T47D (cell line): ENCODE results near the gene NMT1.

Experiments used
- DNase-seq, 2 experiments: peaks; one replicate each; pipeline versions ENCODE4 v3.0.0 to v3.0.0-alpha.2; 2011 to 2012; ENCODE audit warnings: low read depth in 1 of 2, low spot score in 1 of 2
- JUND ChIP-seq: IDR thresholded peaks from 2 replicates; pipeline ENCODE4 v1.6.1; 2012; ENCODE audit warnings: low read depth
- in situ Hi-C: cut with HindIII; loops from 2 replicates; pipeline ENCODE4 v1.10.0; 2016; ENCODE audit warnings: low sequenced_read_pairs, low pct_unique_long_range_greater_than_20kb

Gene NMT1

DNA sequence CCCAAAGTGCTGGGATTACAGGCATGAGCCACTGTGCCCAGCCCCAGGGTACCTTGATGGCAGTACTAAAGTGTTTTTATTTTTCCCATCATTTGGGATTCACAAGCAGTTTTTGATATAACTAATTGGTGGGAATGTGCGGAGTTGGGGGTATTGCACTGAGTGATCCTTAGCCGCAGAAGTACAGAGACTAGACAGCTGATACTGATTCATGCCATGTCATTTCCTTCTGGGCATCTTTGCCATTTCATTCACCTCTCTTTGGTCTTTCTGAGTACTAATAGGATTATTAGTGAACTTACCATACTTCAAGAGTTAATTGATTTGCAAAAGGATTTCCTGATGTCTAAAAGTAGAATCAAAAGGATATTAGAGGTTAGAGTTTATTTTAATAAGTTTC is 9.7 kb downstream of the NMT1 start:
- no peak for TF ChIP-seq JUND
- no peak for DNase-seq
- in situ Hi-C loops: no loop called here

DNA sequence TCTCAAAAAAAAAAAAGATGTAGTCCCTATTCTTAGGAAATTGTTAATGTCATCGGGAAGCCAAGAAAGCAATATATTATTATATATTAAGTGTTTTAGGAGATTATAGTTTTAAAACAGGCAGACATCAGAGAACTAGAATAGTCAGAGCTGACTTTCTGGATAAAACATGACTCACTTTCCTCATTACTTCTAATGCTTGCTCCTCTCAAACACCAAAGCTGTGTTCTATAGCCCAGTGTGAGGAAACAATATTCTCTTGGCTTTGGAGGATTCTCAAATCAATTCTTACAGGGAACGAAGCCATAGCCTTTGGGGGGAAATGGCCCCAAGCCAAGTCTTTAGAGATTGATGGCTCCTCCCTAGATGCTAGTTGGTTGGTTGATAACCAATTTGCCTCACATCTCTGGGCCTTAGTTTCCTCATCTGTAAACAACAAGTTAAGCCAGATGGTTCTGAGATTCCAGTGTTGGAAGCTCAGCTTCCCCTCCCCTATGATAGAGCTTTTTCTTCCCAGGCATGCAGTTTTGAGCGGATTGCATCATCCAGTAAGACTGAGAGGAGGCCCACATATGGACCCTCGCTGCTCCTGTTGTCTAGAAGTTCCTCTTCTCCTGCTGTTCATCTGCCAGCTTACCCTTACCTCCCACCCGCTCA is 12.4 kb downstream of the NMT1 start:
- in situ Hi-C loops: no loop called here
- TF ChIP-seq JUND: no peak
- no peak for DNase-seq

DNA sequence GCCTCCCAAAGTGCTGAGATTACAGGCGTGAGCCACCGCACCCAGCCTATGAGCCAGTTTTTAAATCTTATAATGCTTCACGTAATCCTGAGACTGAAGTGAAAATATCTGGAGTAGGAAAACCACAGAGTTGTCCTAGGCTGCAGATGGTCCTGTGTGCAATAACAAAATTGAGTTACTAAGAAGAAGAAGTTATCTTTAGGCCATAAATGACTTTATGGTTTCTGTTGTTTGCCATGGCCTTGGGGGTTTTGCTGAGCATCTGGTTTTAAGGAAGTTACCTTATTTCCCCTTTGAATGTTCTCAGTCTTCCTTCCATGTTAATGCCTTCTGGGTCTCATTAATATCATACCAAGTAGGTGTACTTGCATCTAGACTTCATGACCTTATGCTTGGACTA is 16.5 kb downstream of the NMT1 start:
- in situ Hi-C loops: no loop called here
- no peak for TF ChIP-seq JUND
- DNase-seq: peak in 1 of 2 experiments; percentile 30

DNA sequence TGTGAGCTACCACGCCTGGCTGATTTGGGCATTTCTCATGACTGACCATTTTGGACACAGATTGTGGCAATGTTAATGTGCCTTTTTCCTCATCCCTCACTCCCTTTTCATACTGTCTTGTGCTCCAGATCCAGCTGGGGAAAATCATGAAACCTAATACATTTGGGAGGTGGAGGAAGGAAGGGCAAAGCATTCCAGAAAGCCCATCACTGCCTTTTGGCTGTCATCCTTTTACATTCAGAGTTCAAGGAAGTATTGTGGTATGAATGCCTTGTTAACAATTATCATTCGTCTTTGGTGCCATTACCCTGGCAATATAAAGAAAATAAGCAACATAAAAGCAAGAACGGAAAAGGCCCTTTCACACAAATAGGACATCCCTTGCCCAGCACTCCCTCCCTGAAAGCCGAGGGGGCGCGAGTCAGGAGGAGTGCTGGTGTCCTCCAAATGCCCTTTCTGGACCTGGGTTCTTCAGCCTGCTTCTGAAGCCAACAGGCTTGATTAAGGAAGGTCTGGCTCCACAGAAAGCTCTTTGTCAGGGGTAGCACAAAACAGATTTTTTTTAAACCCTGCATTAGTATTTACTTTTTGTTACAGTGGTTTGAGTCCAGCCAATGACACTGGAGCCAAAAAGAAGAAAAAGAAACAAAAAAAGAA is 20.1 kb downstream of the NMT1 start:
- no peak for DNase-seq
- in situ Hi-C loops: no loop called here
- no peak for TF ChIP-seq JUND

DNA sequence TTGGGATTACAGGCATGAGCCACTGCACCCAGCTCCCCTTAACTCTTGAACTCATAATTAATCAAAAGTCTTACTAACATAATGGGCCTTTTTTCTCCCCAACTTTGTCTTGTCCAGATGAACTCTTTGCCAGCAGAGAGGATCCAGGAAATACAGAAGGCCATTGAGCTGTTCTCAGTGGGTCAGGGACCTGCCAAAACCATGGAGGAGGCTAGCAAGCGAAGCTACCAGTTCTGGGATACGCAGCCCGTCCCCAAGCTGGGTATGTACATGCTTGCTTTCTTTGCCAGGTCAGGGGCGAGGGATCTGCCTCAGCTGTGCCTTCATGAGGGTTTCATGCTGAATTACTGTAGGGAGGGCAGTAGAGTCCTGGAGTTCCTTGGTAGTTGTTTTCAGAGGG is 25.3 kb downstream of the NMT1 start:
- in situ Hi-C loops: no loop called here
- no peak for TF ChIP-seq JUND
- DNase-seq: no peak

DNA sequence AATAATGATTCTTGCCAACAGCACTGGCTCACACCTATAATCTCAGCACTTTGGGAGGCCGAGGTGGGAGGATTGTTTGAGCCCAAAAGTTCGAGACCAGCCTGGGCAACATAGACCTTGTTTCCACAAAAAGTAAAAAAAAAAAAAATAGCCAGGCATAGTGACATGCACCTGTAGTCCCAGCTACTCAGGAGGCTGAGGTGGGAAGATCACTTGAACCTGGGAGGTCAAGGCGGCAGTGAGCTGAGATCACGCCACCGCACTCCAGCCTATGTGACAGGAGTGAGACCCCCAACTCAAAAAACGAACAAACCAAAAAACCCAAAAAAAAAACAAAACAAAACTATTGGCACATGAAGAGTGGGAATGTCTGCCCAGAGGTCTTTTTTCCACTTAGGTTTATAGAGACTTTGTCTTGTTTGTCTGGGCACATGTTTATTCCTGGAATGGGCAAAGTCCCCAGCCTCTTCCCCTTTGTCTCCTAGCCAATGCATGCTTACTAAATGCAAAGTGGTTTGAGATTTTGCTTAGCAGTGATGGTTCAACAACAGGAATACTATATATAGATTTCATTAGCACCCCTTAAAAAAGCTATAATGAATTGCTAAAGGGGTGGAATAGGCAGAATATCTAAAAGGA is 25.9 kb downstream of the NMT1 start:
- TF ChIP-seq JUND: no peak

DNA sequence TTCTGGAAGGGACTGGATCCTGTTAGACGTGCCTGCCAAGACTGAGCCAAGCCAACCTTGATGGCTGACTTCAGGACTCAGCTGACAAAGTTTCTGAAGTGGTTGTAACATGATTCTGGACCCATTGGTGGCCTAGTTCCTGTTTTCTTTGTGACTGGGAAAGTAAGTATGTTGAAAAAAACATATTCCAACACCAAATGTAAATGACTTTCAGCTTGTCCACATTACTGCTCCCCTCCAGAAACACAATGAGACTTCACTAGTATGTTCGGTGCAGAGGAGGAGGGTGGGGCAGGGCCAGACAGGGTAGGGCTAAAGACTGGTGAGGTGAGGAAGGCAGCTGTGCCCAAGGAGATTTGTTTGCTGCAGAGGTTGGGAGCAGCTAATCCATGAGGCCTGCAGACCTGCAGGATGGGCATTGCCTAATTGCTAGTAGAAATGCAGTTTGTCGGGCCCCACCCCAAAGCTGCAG is 26.4 kb downstream of the NMT1 start:
- DNase-seq: no peak
- in situ Hi-C loops: no loop called here
- TF ChIP-seq JUND: no peak

More for the DNA sequence above, 25.9 kb downstream of the NMT1 start:
- DNase-seq: no peak
- in situ Hi-C loops: no loop called here

DNA sequence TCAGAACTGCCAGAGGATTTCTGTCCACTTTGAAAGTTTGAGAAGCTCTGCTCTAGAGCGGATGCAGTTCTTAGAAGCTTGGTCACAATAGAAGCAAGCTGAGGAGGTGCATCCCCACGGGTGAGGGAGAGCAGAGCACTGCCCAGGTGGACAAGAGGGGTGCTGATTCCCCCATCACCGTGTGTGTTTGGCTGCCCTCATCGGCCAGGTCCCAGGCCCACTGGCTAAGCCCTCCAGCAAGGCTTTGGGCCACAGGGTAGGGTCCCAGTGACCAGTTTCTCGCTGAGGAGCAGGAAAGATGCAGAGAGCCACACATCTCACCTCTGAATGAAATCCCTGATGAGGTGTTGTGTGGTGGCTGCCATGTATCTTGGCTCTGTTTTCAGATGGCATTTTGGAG is 26.9 kb downstream of the NMT1 start:
- DNase-seq: no peak
- no peak for TF ChIP-seq JUND
- in situ Hi-C loops: no loop called here

DNA sequence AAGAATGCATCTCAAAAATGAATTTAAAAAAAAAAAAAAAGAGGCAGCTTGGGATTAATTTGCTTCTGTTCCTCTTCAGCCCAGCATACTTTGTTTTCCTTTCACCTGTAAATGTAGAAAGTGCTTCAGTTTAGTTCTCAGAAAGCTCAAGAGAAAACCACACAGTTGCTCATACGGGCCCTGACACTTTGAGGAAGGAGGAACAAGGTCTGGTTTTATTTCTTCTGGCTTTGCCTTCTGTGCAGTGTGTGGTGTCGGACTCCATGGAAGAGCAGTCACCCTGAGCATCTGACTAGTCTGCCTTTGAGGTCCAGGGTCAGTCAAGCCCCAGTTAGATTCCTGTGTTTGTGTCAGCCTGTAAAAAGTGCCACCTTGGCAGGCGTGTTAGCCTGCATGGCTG is 27.6 kb downstream of the NMT1 start:
- in situ Hi-C loops: no loop called here
- TF ChIP-seq JUND: no peak
- no peak for DNase-seq

DNA sequence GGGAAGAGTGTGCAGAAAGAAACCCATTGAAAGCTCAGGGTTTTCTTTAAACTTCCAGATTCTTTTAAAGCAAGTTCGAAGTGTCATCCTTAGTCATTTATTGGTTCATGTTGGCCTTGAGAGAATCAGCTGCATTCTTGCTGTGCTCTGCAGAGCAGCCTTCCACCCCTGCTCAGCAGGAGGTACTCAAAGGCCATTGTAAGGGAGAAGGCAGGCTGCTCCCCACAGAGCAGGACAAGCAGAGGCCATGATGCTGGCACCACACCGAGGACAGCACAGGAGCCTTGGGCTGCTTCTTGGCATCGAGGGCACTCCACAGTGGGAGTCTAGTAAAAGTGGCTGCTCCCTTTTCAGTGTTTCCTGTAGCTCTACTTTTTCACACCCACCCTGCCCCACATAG is 29.6 kb downstream of the NMT1 start:
- in situ Hi-C loops: no loop called here
- no peak for TF ChIP-seq JUND
- DNase-seq: no peak

DNA sequence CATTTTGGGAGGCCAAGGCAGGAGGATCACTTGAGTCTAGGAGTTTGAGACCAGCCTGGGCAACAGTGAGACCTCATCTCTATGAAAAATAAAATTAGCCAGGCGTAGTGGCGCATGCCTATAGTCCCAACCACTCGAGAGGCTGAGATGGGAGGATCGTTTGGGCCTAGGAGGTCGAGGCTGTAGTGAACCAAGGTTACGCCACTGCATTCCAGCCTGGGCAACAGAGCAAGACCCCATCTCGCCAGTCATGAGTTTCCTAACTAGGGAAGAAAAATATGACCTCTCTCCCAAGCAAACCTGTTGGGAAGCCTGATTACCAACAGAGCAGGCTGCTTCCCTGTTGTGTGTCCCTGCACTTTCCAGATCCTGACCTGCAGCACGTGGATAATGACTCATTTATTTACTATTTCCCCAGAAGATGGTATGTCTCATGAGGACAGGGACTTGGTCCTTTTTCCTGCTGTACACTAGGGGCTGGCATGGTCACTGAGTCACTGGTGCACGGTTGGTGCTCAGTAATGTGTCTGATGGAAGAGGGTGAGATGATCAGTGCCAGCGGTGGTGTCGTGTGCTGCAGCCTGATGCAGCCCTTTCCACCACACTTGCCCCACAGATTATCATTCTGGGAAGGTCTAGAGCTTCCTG is 30.8 kb downstream of the NMT1 start:
- in situ Hi-C loops: no loop called here
- TF ChIP-seq JUND: no peak
- no peak for DNase-seq

DNA sequence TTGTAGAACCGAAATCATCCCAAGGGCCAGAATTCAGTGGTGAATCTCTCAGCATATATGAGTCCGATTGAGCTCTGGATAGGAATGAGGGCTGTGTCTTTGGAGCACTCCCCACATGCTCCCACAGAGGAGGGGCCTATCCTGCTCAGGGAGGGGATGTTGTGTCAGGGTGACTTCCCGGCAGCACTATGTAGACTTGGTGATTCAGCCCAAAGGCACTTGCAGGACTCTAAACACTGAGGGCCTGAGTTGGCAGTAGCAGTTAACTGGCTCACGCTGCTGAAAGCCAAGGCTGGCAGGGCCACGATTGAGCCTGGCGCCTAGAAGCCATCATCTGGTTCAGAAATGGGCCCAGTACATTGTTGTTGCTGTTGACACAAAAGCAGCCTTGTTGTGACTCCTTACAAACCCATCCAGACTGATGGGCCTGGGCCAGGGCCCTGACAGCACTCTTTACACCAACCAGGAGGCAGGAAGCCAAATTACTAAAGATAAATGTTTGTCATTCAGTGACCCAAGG is 31.9 kb downstream of the NMT1 start:
- peak in 1 of 2 experiments; percentile 63 for DNase-seq
- in situ Hi-C loops: no loop called here

More for the DNA sequence above, 31.9 kb downstream of the NMT1 start:
- no peak for TF ChIP-seq JUND
